GM18519 (cell line): ENCODE data around the gene P2RX4.
"Not testable (repeated sequence)": the region's sequence is repeated elsewhere in the genome, so short reads cannot be mapped to it uniquely, and the experiment has no call there.

Source experiments
- ATAC-seq: cut with Tn5 transposase; IDR thresholded peaks from one replicate; pipeline ENCODE4 v1.9.1; 2021; ENCODE audit warnings: mild to moderate bottlenecking, moderate library complexity; ENCODE audit not compliant: unreplicated experiment, low FRiP score

The P2RX4 gene

DNA sequence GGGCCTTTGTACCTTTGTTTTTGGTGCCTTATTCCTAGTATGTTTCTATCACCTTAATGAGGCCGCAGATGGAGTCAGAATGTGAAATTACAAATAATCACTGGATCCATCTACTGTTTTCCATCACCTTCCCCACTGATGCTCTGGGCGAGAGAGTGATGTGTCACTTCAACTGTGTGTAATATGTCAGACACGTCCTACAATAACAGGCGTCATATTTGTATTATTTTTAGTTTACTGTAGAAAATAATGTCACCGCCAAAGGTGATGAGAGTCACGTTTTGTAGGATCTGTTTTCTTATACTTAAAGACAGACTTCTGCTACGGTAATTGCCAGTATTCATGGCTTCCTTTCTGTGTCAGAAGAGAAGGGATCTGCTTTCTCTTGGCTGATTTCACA is 22.4 kb upstream of the P2RX4 start:
- no peak for ATAC-seq

DNA sequence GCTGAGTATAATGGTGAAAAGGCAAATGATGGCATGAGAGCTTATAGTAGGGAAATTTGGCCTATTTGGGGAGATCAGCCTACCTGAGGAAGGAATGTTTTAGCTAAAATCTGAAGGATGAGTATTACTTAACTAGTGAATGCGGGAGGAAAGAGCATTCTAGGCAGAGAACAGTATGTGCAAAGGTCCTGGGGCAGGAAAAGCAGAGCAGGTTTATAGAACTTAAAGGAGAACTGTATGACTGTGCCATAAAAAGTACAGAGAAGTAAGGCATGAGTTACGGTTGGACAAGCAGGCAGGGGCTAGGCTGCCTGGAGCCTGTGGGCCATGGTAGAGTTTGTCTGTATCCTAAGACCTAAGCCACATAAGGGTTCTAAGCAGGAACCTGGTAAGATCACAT is 21.7 kb upstream of the P2RX4 start:
- no peak for ATAC-seq

DNA sequence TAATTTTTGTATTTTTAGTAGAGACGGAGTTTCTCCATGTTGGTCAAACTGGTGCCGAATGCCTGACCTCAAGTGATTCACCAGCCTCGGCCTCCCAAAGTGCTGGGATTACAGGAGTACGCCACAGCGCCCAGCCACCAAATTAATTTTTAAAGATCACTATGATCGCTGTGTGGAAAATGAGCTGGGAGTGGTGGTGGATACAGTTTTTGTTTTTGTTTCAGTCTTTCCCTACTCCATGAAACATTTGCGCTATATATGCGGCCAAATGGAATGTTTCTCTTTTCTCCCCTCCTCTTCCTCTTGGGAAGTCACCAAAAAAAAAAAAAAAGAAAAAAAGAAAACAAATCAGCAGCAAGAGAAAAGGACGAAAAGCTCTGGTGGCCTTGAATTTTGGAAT is 20.8 kb upstream of the P2RX4 start:
- ATAC-seq: no peak

DNA sequence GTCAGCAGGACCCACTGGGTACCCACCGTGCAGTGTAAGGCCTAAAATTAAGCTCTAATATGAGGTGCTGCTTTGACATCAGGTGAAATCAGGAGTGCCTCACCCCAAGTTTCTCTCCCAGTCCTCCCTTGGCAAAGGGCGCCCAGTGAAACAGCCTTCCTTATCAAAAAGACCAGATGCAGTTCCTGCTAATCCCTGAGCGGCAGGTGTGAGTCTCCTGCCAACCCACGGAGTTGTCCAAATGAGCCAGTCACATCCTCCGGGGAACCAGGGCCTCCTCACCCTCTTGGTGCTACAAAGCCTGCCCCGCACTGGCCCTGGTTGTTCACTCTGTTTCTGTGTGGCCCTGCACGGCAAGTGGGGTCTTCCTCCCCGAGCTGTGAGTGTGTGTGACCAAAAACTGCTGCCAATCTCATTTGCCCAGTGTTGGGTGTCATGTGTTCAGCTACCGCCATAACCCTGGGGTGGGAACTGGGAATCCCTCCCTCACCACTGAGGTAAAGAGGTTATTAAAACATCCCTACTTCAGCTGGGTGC is 20.2 kb upstream of the P2RX4 start:
- ATAC-seq: no peak

DNA sequence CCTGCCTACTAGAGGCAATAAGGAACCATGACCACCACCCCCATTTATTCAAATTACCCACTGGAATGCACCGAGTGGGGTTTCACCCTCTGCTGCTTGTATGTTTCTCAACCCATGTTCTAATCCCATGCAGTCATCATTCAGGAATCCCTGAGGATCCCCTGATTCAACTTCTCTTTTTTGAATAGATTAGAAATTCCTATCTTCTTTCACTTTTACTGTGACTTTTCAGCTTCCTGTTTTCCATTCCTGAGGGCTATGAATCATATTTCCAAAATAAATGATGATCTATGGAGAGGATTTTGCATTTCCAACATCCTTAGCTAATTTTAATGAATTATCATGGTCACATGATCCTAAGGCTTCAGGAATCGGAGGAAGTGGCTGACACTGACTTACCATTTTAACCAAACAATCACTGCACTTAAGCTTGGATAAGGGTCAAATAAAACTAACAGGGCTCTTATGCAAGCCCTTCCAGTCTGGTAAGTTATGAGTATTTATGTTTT is 19.4 kb upstream of the P2RX4 start:
- no peak for ATAC-seq

DNA sequence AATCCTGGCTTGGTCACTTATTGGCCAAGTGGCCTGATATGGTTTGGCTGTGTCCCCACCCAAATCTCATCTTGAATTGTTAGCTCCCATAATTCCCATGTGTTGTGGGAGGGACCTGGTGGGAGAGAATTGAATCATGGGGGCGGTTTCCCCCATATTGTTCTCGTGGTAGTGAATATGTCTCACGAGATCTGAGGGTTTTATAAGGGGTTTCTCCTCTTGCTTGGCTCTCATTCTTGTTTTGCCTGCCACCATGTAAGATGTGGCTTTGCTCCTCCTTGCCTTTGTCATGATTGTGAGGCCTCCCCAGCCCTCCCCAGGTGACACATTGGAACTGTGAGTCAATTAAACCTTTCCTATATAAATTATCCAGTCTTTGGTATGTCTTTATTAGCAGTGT is 18.8 kb upstream of the P2RX4 start:
- ATAC-seq: no peak

DNA sequence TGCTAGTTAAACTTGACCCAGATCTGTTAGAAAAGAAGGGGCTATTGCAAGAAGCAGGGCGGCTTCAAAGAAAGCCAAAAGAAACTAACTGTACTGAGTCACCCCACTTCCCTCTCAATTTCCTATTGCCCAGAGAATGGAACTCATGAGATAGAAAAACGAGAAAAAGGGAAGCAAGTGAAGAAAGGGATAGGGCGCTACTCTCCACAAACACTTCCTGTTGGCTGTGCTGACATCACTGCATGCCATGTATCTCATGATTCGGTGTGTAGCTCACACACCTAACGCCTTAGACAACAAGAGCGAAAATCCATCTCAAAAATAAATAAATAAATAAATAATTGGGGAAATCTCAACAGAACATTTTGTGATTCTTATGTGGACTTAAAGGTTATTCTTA is 13.0 kb upstream of the P2RX4 start:
- ATAC-seq: no peak

DNA sequence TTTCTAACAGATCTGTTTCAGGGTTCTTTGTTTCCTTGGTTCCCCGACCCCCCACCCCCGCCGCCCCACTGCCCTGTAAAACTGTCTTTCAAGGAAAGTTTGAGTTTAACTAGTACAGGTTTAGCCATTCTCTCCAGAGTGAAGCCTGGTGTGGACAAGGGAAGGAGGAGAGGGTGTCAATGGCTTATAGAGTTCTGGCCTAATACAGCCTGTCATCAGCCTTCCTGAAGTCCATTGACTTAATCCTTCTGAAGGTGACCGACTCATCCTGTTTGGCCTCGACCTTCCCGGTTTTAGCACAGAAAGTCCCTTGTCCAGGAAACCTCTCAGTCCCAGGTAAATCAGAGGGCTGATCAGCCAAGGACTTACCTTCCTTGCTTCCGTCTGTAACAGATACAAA is 11.0 kb upstream of the P2RX4 start:
- no peak for ATAC-seq

DNA sequence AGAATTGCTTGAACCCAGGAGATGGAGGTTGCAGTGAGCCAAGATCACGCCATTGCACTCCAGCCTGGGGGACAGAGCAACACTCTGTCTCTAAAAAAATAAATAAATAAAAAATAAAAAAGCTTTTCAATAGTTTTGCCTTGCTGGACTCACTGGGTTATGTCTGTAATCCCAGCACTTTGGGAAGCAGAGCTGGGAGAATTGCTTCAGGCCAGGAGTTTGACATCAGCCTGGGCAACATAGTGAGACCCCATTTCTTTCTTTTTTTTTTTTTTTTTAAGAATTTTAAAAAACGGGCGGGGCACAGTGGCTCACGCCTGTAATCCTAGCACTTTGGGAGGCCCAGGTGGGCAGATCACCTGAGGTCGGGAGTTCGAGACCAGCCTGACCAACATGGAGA is 8.8 kb upstream of the P2RX4 start:
- ATAC-seq: not testable (repeated sequence)

DNA sequence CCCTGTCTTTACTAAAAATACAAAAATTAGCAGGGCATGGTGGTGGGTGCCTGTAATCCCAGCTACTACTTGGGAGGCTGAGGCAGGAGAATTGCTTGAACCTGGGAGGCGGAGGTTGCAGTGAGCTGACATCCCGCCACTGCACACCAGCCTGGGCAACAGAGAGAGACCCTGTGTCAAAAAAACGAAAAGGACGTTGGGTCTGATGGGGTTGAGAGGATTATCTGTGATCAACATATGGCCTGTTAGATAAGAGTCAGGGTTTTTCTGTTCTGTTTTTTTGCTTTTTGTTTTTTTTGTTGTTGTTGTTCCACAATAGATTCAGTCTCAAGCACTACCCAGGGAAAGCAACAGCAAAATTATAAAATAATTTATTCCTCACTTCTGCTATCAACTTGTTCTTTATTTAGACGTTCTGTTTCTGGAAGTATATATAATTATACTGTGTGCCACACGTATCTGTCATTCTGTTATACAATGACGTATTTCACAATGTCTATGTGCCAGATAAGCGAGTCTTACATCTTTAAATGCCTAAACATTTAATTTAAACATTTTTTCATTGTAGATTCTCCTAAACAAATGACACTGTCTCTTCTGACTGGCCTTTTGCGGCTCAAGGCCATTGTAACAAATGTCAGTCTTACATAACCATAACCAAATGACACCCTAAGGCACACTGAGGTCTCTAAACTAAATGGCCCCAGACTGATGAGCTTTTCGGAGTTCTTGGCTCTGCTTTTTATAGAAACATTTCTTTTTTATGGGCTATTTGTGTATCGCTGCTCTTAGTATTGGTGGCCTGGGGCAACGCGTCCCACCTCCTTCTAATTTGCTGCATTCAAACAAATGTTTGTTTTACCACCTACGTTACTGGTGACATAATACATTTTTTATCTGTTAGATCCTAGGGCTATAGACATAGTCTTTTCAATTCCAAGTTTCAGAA is 7.2 kb upstream of the P2RX4 start:
- no peak for ATAC-seq

DNA sequence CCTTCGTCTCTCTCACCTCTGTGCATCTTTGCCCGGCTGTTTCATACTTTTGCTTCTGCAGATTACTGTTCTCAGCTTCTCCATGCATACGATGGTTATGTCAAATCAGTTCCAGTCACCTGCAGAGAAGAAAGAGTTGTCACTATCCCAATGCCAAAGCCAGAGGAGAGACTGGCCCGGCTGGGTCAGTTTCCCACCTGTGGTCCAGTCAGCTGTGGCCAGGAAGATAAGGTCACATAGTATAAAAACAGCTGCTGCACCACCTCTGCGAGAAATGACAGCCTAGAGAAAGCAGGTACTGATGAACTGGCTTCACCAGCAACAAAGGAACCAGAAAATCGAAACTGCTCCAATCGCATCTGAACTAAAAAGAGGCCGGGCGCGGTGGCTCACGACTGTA is 6.4 kb upstream of the P2RX4 start:
- no peak for ATAC-seq

DNA sequence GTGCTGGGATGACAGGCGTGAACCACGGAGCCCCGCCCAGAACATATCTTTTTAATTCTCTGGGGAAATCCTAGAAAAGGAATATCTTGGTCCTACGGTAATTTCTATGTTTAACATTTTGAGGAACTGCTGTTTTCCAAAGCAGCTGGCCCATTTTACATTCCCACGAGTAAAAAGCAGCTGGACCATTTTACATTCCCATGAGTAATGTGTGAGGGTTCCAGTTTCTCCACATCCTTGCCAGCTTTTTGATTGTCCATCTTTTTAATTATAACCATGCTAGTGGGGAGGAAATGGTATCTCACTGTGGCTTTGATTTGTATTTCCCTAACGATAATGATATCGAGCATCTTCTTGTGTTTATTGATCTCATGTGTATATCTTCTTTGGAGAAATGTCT is 4.4 kb upstream of the P2RX4 start:
- ATAC-seq: no peak

DNA sequence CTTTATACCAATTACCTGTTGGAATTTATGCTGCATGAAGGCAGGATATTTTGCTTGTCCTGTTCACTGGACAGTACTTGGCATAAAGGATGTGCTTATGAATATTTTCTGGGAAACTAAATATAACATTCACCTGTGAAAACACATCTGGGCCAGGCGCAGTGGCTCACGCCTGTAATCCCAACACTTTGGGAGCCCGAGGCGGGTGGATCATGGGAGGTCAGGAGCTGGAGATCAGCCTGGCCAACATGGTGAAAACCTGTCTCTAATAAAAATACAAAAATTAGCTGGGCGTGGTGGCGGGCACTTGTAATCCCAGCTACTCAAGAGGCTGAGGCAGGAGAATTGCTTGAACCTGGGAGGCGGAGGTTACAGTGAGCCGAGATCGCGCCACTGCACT is 1.4 kb upstream of the P2RX4 start:
- not testable (repeated sequence) for ATAC-seq

DNA sequence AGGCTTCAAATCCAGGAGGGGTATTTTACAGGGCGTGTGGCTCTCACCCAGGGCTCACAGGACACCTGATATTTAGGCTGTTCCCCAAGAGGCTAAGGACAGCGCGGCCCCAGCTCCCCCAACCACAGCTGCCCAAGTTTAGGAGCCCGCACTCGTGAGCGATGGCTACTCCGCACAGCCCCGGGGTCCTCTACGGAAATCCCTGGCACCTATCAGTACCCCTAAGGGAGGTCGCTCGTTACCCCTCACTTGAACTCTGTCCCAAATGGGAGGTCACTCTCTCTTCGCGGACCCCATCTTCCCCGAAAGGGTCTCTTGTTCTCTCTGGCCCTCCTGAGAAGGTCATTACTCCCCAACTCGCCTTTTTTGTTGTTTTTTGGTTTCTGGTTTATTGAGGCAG is 708 bp upstream of the P2RX4 start:
- no peak for ATAC-seq

DNA sequence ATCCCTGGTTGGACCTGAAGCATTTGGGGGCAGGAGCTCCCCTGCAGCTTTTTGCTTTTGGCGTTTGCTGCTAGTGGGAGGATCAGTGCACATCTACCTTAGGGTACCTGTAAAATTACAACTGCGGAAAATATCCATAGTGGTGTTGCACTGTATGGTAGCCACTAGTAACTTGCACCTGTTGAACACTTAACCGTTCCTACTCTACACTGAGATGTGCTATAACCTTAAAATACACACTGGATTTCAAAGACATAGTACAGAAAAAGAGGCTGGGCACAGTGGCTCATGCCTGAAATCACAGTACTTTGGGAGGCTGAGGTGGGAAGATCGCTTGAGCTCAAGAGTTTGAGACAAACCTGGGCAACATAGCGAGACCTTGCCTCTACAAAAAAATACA is 2.9 kb downstream of the P2RX4 start:
- ATAC-seq: no peak

DNA sequence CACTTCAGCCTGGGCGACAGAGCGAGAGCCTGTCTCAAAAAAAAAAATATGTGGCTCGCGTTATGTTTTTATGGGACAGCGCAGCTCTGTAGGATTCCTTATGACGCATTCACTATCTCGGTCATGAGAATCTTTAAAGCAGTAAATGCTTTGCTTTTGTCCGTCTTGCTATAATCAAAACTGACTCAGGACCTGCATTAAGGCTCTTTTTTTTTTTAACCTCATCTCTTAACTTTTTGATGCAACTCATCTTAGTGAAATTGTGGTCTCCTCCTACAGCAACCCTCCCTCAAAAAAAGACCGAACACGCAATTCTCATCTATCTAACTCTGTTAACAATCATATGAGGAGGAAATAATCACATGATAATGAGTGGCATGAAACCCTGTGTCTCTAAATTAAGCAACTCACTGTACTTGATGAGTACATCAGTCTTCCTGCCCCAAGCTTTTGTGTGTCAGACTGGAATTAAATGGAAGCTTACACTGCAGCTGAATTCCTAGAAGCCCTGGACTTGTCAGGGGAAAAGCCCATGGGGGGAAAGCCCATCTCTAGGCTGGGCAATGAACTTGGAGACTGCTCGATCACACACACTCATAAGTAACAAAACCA is 4.3 kb downstream of the P2RX4 start:
- ATAC-seq: no peak

DNA sequence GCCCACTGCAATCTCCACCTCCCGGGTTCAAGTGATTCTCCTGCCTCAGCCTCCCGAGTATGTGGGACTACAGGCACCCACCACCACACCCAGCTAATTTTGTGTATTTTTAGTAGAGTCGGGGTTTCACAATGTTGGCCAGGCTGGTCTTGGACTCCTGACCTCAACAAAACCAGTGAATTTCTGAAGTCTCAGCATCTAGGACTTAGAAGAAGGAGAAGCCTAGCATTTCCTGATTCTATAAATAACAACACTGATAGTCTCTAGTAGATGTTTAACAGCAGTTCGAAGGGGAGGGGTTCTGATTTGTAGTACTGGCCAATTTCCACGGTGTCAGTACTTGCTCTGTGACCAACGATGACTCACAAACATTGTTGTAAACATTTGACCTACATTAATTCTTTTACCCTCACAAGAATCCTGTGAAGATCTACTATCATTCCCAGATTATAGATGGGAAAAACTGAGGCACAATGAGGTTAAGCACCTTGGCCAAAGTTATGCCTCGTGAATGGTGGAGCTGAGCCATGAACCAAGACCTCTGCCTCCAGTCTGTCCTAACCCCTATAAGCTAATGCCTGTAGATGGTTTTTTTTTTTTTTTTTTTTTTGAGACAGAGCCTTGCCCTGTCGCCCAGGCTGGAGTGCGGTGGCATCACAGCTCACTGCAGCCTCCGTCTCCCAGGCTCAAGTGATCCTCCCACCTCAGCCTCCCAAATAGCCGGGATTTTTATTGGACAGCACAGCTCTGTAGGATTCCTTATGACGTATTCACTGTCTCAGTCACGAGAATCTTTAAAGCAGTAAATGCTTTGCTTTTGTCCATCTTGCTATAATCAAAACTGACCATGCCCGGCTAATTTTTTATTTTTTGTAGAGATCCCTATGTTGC is 5.2 kb downstream of the P2RX4 start:
- ATAC-seq: no peak

DNA sequence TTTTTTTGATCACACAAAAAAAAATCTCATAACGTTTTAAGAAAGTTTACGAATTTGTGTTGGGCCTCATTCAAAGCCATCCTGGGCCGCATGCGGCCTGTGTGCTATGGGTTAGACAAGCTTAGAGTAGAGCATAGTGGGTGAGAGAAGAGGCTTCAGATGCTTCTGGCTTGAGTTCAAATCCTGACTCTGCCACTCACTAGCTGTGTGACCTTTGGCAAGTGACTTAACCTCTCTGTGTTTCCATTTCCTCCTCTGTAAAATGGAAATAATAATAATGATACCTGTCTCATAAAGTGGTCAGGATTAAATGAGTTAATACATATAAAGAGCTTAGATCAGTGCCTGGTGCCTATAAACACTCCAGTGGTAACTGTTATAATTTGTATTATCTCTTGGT is 6.2 kb downstream of the P2RX4 start:
- ATAC-seq: no peak

DNA sequence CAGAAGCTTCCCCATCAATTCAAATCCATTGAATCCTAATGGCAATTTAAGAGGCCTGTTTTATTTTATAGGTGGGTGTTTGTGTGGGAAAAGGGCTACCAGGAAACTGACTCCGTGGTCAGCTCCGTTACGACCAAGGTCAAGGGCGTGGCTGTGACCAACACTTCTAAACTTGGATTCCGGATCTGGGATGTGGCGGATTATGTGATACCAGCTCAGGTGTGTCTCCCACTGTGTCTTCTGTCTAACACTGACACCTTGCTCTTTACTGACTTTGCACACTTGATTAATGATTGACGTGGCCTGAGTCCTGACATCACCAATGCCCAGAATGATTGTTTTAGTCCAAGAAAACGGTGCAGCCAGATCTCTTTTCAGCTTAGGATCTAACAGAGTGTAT is 7.1 kb downstream of the P2RX4 start:
- no peak for ATAC-seq

DNA sequence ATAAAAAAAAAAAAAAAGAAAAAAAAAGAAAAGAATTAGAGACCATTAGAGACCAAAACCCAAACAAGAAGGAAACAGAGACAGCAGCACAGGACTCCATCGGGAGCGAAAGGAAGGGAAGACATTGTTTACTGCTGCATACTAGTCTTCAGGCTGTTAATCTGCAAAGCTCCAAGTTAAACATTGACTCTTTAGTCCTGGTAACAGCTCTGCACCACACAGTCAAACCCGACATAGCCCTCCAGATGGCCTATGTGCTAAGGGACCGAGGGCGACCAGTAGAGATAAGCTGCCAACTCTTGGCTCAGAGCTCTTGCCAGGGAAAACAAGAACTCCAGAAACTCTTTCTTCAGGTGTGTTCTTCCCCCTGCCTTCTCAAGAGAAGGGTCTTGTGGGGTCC is 7.8 kb downstream of the P2RX4 start:
- ATAC-seq: no peak
